NCI-H2081 treated with DMSO at 0.1 percent for 48 hours (cell line): Measurements from ENCODE around the gene SETD6.
"Not testable (repeated sequence)": the region's sequence is repeated elsewhere in the genome, so short reads cannot be mapped to it uniquely, and the experiment has no call there.

Source experiments
- DNase-seq: peaks from one replicate; lab custom pipeline; 2025; lab: John Stamatoyannopoulos, UW

The SETD6 gene

DNA sequence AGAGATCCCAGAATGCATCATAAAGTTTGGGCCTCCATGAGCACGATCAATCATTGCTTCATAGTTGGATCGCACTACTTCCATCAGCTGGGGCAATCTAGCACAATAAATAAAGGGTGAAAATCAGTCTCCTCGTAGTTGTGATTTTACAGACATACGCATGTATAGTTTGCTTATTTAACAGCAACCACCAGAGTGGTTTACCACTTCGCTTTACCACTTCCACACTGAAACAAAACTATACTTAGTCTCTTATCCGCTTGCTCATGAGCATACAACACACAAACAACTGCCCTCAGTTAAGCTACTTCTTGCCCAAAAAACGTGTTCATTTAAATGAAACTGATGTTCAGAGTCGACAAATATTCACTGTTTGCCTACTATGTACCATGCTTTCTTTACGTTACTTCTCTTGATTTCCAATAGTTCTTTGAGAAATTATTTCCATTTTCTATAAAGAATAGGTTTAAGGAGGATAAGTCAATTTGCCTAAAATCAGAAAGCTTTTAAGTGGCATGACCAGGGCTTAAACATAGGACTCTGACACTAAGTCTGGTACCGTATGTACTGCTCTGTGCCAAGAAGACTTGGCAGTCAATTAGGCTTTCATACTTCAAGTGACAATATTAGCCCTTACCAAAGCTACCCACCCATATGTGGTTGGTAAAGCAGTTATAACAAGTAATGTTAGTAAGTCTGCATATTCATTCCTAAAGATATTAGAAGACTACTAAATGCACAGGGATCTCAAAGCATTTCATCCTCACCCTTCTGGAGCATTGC, 22.0 kb downstream of the SETD6 start:
- DNase-seq: no peak

DNA sequence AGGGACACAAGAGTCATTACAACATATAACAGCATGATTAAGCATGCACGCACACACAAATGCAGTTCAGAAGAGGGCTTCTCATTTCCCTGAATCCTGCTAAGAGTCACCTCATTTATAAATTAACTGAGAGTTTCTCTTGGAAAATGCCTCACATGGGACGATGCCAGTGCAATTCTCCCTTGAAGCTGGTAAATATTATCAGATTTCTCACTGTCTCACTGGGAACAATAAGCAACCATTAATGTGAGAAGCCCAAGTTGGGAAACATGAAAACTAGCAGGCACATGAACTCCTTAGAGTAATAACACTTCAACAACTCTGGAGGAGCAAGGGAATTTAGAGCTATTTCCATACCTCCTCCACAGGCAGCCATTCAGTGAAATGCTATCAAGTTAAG, 26.4 kb downstream of the SETD6 start:
- no peak for DNase-seq

DNA sequence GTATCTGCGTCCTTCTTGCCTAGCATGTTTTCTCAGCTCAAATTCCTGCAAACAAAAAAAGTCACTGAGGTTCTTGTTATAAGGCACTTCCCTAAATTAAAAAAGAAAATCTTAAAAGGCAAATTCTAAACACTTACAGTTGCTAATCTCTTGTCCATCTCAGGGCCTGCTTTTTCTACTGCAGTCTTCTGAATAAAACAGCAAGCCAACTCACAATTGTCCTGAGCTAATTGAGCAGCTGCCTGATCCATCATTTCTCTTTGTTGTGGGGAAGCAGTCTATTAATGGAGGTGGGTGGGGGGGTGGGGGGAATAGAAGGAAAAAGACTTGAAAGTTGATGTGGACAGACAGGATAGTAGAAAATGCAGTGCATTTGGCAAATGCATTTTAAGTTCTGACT, 27.0 kb downstream of the SETD6 start:
- no peak for DNase-seq

DNA sequence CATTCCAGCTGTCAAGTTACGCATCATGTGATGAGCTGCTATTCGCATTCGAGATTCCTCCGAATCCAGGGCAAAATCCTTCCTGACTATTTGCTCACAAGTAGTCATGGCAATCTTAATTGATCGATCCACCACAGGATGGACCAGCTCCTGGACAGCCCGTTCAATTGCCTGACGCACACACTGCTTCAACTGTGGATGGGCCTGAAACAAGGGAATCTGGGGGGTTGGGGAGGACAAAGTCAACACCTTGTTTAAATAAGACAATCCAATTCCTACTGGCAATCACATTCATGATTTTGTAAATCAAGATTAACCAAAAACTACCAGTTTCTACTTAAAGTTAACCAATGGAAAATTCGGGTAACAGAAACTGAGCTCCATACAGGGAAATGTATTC, 28.4 kb downstream of the SETD6 start:
- no peak for DNase-seq

DNA sequence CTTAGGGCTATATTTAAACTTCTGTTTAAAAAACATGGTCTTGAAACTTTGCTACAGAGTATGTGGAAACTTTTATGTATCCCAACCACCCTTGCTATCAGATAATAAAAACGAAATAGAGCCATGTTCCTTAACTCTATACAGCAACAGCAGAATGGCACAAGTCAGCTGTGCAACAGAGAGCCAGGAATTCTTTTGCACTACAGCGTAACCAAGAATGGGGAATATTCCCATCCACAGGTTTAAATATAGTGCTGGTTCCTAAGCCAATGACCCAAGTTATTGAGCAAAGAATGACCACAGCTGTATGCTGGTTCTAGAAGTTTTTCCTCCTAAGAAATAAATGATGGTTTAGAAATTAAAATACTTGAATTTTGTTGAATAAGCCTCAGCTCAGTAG, 33.1 kb downstream of the SETD6 start:
- no peak for DNase-seq

DNA sequence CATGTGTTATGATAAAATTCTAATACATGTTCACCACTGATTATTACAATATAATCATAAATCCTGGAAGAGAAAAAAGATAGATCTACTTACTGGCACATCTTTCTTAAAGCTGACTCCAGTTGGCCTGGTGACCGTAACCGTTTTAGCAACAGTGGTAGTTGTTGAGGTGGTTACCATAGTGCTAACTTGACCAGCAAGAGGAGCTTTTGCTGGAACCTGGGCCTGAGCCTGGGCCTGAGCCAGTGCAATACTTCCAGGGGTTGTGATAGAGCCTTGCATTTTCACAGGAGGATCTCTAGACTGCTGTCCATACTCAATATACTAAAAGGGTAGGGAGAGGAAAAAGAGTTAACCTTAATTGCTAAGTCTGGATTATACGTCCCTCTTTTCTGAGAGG, 36.2 kb downstream of the SETD6 start:
- DNase-seq: no peak

DNA sequence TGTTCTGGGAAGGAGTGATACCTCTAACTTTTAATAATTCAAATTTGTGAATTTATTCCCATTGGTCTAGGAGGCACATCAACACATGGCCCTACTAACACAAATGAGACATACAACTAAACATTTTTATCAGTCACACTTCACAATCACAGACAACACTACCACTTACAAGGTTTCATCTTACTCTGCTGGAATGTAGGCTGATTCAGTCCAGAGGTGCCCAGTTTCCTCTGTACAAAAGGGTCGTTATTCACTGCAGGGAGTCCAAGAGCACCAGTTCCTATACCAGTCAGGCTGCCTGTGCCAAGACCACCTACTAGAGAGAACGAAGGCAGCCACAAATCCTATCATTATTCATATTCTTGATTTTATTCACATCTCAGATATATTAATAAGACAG, 41.4 kb downstream of the SETD6 start:
- no peak for DNase-seq

DNA sequence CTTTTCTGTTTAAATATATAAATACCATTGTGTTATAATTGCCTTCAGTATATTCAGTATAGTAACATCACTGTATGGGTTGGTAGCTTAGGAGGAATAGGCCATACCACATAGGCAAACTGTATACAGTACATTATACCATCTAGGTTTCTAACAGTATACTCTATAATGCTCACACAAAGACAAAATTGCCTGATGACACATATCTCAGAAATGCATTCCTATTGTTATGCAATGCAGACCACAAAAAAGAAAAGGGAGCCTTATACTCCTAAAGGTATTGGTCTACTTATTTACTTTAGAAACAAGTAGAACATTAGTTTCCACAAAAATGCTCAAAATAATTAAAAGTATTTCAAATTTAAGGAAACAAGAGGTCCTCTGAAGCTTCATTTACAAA, 47.9 kb downstream of the SETD6 start:
- DNase-seq: no peak

DNA sequence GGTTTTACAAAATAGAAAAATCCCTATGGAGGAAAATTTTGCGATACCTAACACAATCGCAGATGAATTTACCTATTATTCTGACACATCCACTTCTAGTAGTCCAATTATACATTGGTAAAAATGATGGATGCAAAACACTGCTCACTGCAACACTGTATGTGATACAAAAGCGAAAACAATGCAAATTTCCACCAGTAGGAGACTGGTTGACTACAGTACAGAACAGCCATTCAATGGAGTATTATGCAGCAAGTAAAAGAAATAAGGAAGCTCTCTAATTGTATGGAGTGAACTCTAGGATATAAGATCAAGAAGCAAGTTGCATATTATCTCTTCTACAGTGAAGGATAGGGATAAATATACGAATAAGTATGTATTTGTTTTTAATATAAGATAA, 48.5 kb downstream of the SETD6 start:
- DNase-seq: no peak

DNA sequence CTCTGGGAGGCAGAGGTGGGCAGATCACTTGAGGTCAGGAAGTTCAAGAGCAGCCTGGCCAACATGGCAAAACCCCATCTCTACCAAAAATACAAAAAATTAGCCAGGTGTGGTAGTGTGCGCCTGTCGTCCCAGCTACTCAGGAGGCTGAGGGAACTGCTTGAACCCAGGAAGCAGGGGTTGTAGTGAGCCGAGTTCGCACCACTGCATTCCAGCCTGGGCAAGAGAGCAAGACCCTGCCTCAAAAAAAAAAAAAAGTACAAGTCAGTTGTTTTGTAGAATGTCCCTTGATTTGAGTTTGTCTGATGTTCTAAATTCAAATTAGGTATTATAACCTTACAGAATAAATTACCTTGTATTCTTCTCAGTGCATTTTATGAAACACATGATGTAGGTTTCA, 50.4 kb downstream of the SETD6 start:
- not testable (repeated sequence) for DNase-seq
